HEK293 (cell line): ENCODE data around the gene ZFR.

Experiments
- CTCF ChIA-PET: fragments of 350-600 bp; formaldehyde crosslinking; extraction: SDS; loops from one replicate; lab custom pipeline; 2021; ENCODE audit warnings: antibody characterized with exemption; lab: Yijun Ruan, JAX
- POLR2A ChIA-PET: fragments of 300-600 bp; formaldehyde crosslinking; extraction: SDS; loops from one replicate; lab custom pipeline; 2020; ENCODE audit warnings: antibody characterized with exemption, inconsistent platforms; lab: Yijun Ruan, JAX
- H3K27ac ChIP-seq: fragments of 200-500 bp; sonication (Bioruptor generic); 2 replicates; pipeline ENCODE4 v1.5.1; 2014; ENCODE audit warnings: low read depth, low read length, control low read depth, inconsistent platforms; ENCODE audit errors: extremely low read depth
- H3K36me3 ChIP-seq, 2 experiments: fragments of 200-500 bp in 1 of 2; sonication (Bioruptor generic) in 1 of 2; 1 replicate in 1 of 2; 2 replicates in 1 of 2; pipeline ENCODE4 v1.5.1; 2014 to 2017; ENCODE audit warnings: inconsistent platforms in 2 of 2, low read length in 2 of 2; ENCODE audit not compliant: control insufficient read depth in 2 of 2, insufficient read depth in 1 of 2
- H3K4me1 ChIP-seq: fragments of 200-500 bp; sonication (Bioruptor generic); 2 replicates; pipeline ENCODE4 v1.5.1; 2014; ENCODE audit warnings: mild to moderate bottlenecking, low read length, inconsistent platforms; ENCODE audit not compliant: control insufficient read depth, insufficient read depth
- H3K4me3 ChIP-seq: 2 replicates; pipeline ENCODE4 v1.5.1; 2011; ENCODE audit warnings: low read depth, mild to moderate bottlenecking, control low read depth, low read length, moderate library complexity
- H3K9me3 ChIP-seq: fragments of 200-500 bp; sonication (Bioruptor generic); 2 replicates; pipeline ENCODE4 v1.5.1; 2014; ENCODE audit warnings: low read depth, low read length, inconsistent platforms; ENCODE audit not compliant: control insufficient read depth, insufficient read depth
- HOXA7 ChIP-seq: sonication (generic); formaldehyde crosslinking; IDR thresholded peaks from 2 replicates; pipeline ENCODE4 v1.8.1; 2022; ENCODE audit warnings: missing genetic modification reagents, borderline replicate concordance
- OSR2 ChIP-seq: fragments of 450-650 bp; formaldehyde crosslinking; IDR thresholded peaks from 2 replicates; pipeline ENCODE4 v1.5.1; 2016; ENCODE audit warnings: missing biosample characterization, missing genetic modification characterization
- PRDM1 ChIP-seq: fragments of 450-650 bp; formaldehyde crosslinking; IDR thresholded peaks from 2 replicates; pipeline ENCODE4; 2016; ENCODE audit warnings: missing biosample characterization, missing genetic modification characterization
- SCRT2 ChIP-seq: fragments of 450-650 bp; formaldehyde crosslinking; IDR thresholded peaks from 2 replicates; pipeline ENCODE4 v1.5.1; 2016; ENCODE audit warnings: missing biosample characterization, missing genetic modification characterization
- ZNF19 ChIP-seq: fragments of 450-650 bp; formaldehyde crosslinking; IDR thresholded peaks from 2 replicates; pipeline ENCODE4; 2016; ENCODE audit warnings: missing biosample characterization, missing genetic modification characterization, low read depth
- ZNF24 ChIP-seq: fragments of 450-650 bp; formaldehyde crosslinking; IDR thresholded peaks from 2 replicates; pipeline ENCODE4 v1.5.1; 2016; ENCODE audit warnings: missing biosample characterization, missing genetic modification characterization
- ZNF266 ChIP-seq: fragments of 450-650 bp; formaldehyde crosslinking; IDR thresholded peaks from 2 replicates; pipeline ENCODE4 v1.5.1; 2016; ENCODE audit warnings: missing biosample characterization, missing genetic modification characterization, low read depth
- ZNF37A ChIP-seq: fragments of 450-650 bp; IDR thresholded peaks from 2 replicates; pipeline ENCODE4 v1.5.1; 2018; ENCODE audit warnings: missing biosample characterization, missing genetic modification characterization
- ZNF423 ChIP-seq: fragments of 450-650 bp; formaldehyde crosslinking; IDR thresholded peaks from 2 replicates; pipeline ENCODE4 v1.5.1; 2016; ENCODE audit warnings: missing biosample characterization, missing genetic modification characterization
- ZNF571 ChIP-seq: fragments of 450-650 bp; formaldehyde crosslinking; IDR thresholded peaks from 2 replicates; pipeline ENCODE4 v1.5.0; 2017; ENCODE audit warnings: missing biosample characterization, missing genetic modification characterization
- ZNF585B ChIP-seq: fragments of 450-650 bp; formaldehyde crosslinking; IDR thresholded peaks from 2 replicates; pipeline ENCODE4 v1.5.1; 2016; ENCODE audit warnings: missing biosample characterization, missing genetic modification characterization
- ZNF600 ChIP-seq: fragments of 450-650 bp; formaldehyde crosslinking; IDR thresholded peaks from 2 replicates; pipeline ENCODE4 v1.5.1; 2016; ENCODE audit warnings: missing biosample characterization, missing genetic modification characterization
- ZNF624 ChIP-seq: fragments of 450-650 bp; formaldehyde crosslinking; IDR thresholded peaks from 2 replicates; pipeline ENCODE4 v1.5.1; 2017; ENCODE audit warnings: missing biosample characterization, missing genetic modification characterization
- ZNF626 ChIP-seq: fragments of 450-650 bp; sonication (Bioruptor Pico); formaldehyde crosslinking; IDR thresholded peaks from 2 replicates; pipeline ENCODE4 v1.5.1; 2018; ENCODE audit warnings: missing biosample characterization, missing genetic modification characterization, inconsistent platforms
- TF ChIP-seq, protein P1 (sequence below): fragments of 450-650 bp; formaldehyde crosslinking; IDR thresholded peaks from 2 replicates; pipeline ENCODE4 v1.5.1; 2017; ENCODE audit warnings: missing biosample characterization, missing genetic modification characterization
- TF ChIP-seq, protein P2 (sequence below): fragments of 450-650 bp; formaldehyde crosslinking; IDR thresholded peaks from 2 replicates; pipeline ENCODE4 v1.5.0; 2017; ENCODE audit warnings: missing biosample characterization, missing genetic modification characterization, borderline replicate concordance
- TF ChIP-seq, protein P3 (sequence below): fragments of 450-650 bp; formaldehyde crosslinking; IDR thresholded peaks from 2 replicates; pipeline ENCODE4 v1.5.1; 2016; ENCODE audit warnings: missing biosample characterization, missing genetic modification characterization
- TF ChIP-seq, protein P4 (sequence below): fragments of 450-650 bp; formaldehyde crosslinking; IDR thresholded peaks from 2 replicates; pipeline ENCODE4 v1.5.1; 2016; ENCODE audit warnings: missing biosample characterization, missing genetic modification characterization

Gene ZFR

DNA sequence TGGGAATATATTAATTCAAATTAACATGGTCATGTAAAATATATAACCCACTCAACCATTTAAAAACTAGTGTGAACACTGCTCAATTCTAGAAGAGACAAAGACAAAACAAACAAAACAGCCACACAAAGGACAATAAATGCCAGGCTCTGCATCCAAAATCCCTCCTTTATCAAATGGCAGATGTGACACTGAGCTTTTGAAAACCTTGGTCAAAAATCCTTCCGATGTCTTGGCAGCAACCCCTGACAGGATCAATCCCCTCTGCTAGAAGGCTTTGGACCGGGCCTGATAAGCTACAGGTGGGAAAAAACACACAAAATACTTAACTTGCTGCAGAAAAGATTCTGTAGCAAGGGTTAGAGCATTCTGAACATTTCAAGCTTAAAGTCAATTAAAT, 61.5 kb downstream of the ZFR start:
- no peak for TF ChIP-seq ZNF19 (tag by site-specific recombination)
- TF ChIP-seq SCRT2 (tag by site-specific recombination): peak; percentile 52; the same call in 1 of the 2 replicates
- POLR2A ChIA-PET: no interaction called here
- no peaks in the 10 kb centered on the region for H3K9me3 ChIP-seq

DNA sequence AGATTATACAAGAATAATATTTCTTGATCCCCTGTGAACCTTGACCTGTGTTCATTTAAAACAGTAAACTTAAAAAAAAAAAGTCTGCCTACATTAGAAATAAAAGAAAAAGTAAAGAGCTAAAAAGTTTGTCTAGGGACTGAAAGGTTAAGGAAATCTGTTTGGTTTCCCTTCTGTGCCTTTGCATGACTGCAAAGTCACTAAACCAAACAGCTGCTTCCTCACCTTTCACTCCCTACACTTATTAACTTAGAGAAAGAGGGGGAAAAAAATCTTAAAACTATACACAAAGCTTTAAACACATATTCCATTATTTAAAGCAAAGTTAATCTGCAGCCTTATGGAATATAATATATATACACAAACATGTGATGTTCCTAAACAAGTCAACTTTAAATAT, 65.1 kb downstream of the ZFR start:
- peak; percentile 31; the same call in 1 of the 2 replicates for TF ChIP-seq PRDM1
- TF ChIP-seq, protein P1, sequence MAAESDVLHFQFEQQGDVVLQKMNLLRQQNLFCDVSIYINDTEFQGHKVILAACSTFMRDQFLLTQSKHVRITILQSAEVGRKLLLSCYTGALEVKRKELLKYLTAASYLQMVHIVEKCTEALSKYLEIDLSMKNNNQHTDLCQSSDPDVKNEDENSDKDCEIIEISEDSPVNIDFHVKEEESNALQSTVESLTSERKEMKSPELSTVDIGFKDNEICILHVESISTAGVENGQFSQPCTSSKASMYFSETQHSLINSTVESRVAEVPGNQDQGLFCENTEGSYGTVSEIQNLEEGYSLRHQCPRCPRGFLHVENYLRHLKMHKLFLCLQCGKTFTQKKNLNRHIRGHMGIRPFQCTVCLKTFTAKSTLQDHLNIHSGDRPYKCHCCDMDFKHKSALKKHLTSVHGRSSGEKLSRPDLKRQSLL: no peak
- Histone ChIP-seq H3K4me3 (no peak overlapping the region), H3K9me3 (no peaks in the 10 kb centered on the region), H3K36me3 (peaks cover 64 to 87% of the 10 kb centered on the region in 2 experiments), H3K27ac (no peak overlapping the region), H3K4me1 (no peaks in the 10 kb centered on the region)
- ChIA-PET POLR2A (no interaction called here), CTCF (interaction anchor here (0.6 to 1.8 kb wide), 5 partner anchors 11 to 211 kb away, joined by 3 to 9 read pairs (median 4); no protein-coding TSS in a partner anchor)

More for the DNA sequence above, 61.5 kb downstream of the ZFR start:
- no peak overlapping the region for H3K27ac ChIP-seq
- no peaks in the 10 kb centered on the region for H3K4me1 ChIP-seq
- no peak overlapping the region for H3K4me3 ChIP-seq
- H3K36me3 ChIP-seq: peaks cover 85 to 86% of the 10 kb centered on the region in 2 experiments
- CTCF ChIA-PET: interaction anchor here (0.7 to 1.4 kb wide), 5 partner anchors 8 to 207 kb away, joined by 3 to 4 read pairs (median 3); no protein-coding TSS in a partner anchor

DNA sequence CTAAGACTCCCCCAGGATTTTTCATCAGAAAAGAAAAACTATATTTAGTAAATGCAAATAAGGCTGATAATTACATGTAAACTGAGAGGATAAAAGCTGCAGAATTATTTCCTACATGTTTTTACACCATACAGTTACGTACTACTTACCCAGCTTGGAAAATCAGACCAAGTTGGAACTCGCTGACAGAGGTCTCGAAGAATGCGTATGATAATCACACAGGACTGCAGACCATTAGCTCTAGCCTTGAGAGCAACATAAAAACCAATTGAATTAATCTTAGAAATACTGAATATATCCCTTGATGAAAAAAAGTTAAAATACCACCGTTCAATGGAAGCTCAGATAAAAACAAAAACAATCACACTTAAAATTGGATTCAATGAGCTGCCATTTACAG, 65.6 kb downstream of the ZFR start:
- H3K36me3 ChIP-seq: peaks cover 62 to 89% of the 10 kb centered on the region in 2 experiments
- no peaks in the 10 kb centered on the region for H3K9me3 ChIP-seq
- CTCF ChIA-PET: interaction anchor here (0.6 to 1.8 kb wide), 3 partner anchors 11 to 13 kb away, joined by 3 to 9 read pairs (median 4); no protein-coding TSS in a partner anchor
- POLR2A ChIA-PET: no interaction called here
- no peak overlapping the region for H3K4me3 ChIP-seq
- TF ChIP-seq, protein P2, sequence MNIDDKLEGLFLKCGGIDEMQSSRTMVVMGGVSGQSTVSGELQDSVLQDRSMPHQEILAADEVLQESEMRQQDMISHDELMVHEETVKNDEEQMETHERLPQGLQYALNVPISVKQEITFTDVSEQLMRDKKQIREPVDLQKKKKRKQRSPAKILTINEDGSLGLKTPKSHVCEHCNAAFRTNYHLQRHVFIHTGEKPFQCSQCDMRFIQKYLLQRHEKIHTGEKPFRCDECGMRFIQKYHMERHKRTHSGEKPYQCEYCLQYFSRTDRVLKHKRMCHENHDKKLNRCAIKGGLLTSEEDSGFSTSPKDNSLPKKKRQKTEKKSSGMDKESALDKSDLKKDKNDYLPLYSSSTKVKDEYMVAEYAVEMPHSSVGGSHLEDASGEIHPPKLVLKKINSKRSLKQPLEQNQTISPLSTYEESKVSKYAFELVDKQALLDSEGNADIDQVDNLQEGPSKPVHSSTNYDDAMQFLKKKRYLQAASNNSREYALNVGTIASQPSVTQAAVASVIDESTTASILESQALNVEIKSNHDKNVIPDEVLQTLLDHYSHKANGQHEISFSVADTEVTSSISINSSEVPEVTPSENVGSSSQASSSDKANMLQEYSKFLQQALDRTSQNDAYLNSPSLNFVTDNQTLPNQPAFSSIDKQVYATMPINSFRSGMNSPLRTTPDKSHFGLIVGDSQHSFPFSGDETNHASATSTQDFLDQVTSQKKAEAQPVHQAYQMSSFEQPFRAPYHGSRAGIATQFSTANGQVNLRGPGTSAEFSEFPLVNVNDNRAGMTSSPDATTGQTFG: no peak
- TF ChIP-seq ZNF585B (tag by site-specific recombination): no peak
- TF ChIP-seq ZNF266 (tag by site-specific recombination): no peak
- TF ChIP-seq OSR2 (tag by site-specific recombination): no peak
- TF ChIP-seq ZNF600 (tag by site-specific recombination): no peak
- no peak for TF ChIP-seq ZNF624 (tag by site-specific recombination)
- no peak for TF ChIP-seq ZNF37A (tag by site-specific recombination)
- TF ChIP-seq HOXA7: no peak
- TF ChIP-seq, protein P3, sequence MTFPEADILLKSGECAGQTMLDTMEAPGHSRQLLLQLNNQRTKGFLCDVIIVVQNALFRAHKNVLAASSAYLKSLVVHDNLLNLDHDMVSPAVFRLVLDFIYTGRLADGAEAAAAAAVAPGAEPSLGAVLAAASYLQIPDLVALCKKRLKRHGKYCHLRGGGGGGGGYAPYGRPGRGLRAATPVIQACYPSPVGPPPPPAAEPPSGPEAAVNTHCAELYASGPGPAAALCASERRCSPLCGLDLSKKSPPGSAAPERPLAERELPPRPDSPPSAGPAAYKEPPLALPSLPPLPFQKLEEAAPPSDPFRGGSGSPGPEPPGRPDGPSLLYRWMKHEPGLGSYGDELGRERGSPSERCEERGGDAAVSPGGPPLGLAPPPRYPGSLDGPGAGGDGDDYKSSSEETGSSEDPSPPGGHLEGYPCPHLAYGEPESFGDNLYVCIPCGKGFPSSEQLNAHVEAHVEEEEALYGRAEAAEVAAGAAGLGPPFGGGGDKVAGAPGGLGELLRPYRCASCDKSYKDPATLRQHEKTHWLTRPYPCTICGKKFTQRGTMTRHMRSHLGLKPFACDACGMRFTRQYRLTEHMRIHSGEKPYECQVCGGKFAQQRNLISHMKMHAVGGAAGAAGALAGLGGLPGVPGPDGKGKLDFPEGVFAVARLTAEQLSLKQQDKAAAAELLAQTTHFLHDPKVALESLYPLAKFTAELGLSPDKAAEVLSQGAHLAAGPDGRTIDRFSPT (tag by site-specific recombination): no peak
- TF ChIP-seq, protein P4, sequence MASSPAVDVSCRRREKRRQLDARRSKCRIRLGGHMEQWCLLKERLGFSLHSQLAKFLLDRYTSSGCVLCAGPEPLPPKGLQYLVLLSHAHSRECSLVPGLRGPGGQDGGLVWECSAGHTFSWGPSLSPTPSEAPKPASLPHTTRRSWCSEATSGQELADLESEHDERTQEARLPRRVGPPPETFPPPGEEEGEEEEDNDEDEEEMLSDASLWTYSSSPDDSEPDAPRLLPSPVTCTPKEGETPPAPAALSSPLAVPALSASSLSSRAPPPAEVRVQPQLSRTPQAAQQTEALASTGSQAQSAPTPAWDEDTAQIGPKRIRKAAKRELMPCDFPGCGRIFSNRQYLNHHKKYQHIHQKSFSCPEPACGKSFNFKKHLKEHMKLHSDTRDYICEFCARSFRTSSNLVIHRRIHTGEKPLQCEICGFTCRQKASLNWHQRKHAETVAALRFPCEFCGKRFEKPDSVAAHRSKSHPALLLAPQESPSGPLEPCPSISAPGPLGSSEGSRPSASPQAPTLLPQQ (tag by site-specific recombination): no peak
- no peak for TF ChIP-seq ZNF24 (tag by site-specific recombination)
- TF ChIP-seq ZNF423 (tag by site-specific recombination): no peak
- TF ChIP-seq ZNF571: no peak
- no peak for TF ChIP-seq ZNF626
- no peak overlapping the region for H3K27ac ChIP-seq
- H3K4me1 ChIP-seq: no peaks in the 10 kb centered on the region
